Activated CD8-positive, alpha-beta T cell treated with anti-CD3 and anti-CD28 coated beads for 36 hours (primary cell): ENCODE measurements around the gene TNXB. TPM values are rescaled to one million over a fixed set of nuclear protein-coding genes. Genes with fewer than 3 reads are reported as not detected.
A peak's percentile ranks its signal among the peaks of the same experiment; 100 is the strongest.

Experiments
- ATAC-seq: fragments of 200-7000 bp; cut with Tn5 transposase; one replicate; pipeline ENCODE4 v1.10.0; 2021; ENCODE audit warnings: mild to moderate bottlenecking, moderate library complexity
- CTCF ChIA-PET: fragments of 350-600 bp; sonication (Branson Sonifier 250); formaldehyde crosslinking; loops from one replicate; lab custom pipeline; 2021; ENCODE audit warnings: antibody characterized with exemption; lab: Charles Lee
- POLR2A ChIA-PET: fragments of 350-600 bp; sonication (Branson Sonifier 250); formaldehyde crosslinking; loops from one replicate; lab custom pipeline; 2021; ENCODE audit warnings: antibody characterized with exemption; lab: Charles Lee
- DNase-seq: peaks from one replicate; pipeline ENCODE4 v3.0.0-alpha.2; 2020
- H3K27ac Mint-ChIP-seq: one replicate; pipeline ENCODE4 v1.8.0; 2021; ENCODE audit warnings: mild to moderate bottlenecking, mixed read lengths
- H3K27me3 Mint-ChIP-seq: one replicate; pipeline ENCODE4 v1.8.0; 2021; ENCODE audit warnings: mixed read lengths
- H3K36me3 Mint-ChIP-seq: one replicate; pipeline ENCODE4 v1.8.0; 2021; ENCODE audit warnings: low read depth, mixed read lengths
- H3K4me1 Mint-ChIP-seq: one replicate; pipeline ENCODE4 v1.8.0; 2021; ENCODE audit warnings: low read depth, mixed read lengths
- H3K4me3 Mint-ChIP-seq: one replicate; pipeline ENCODE4 v1.8.0; 2021; ENCODE audit warnings: mild to moderate bottlenecking, moderate library complexity, mixed read lengths
- H3K9me3 Mint-ChIP-seq: one replicate; pipeline ENCODE4 v1.8.0; 2021; ENCODE audit warnings: mixed read lengths
- CTCF ChIP-seq: fragments of 200-600 bp; IDR thresholded peaks from one replicate; pipeline ENCODE4 v1.8.0; 2022; ENCODE audit warnings: antibody characterized with exemption, mild to moderate bottlenecking
- intact Hi-C: fragments of 100-400 bp; cut with micrococcal nuclease; formaldehyde crosslinking; loops from one replicate; pipeline ENCODE4 v1.10.0; 2022
- total RNA-seq, 2 experiments: library from RNA; stranded (reverse); gene quantifications; one replicate each; pipeline ENCODE4 v1.2.3, GENCODE V29; 2021

Gene TNXB
- total RNA-seq, 2 experiments from 2014 or later, result 1.8 to 3.7 TPM

GRCh38 chr6:32149932-32150870, 41.1 kb upstream of the TNXB start:
- peak overlapping the region; percentile 56 for H3K4me3 Mint-ChIP-seq
- H3K4me1 Mint-ChIP-seq, result peaks cover 48% of the 10 kb centered on the region
- H3K9me3 Mint-ChIP-seq, result no peaks in the 10 kb centered on the region
- ChIA-PET CTCF (interaction anchor here (0.6 to 1.2 kb wide), 3 partner anchors 8 to 31 kb away, joined by 3 to 4 read pairs (median 3); partner anchors contain the start of gene ATF6B), POLR2A (no interaction called here)
- no peak for TF ChIP-seq CTCF
- DNase-seq (no peak), ATAC-seq (no peak)
- H3K27me3 Mint-ChIP-seq, result peaks cover 23% of the 10 kb centered on the region
- H3K36me3 Mint-ChIP-seq, result peaks cover 3% of the 10 kb centered on the region
- no peak overlapping the region for H3K27ac Mint-ChIP-seq
- intact Hi-C loops, result no loop called here

- peak; percentile 10 for ATAC-seq
- DNase-seq, result peak; percentile 26
- no peak for TF ChIP-seq CTCF
- Mint-ChIP-seq H3K27ac (peak overlapping the region; percentile 63), H3K4me3 (peak overlapping the region; percentile 78), H3K27me3 (peaks cover 23% of the 10 kb centered on the region), H3K36me3 (peaks cover 3% of the 10 kb centered on the region), H3K4me1 (peaks cover 44% of the 10 kb centered on the region), H3K9me3 (no peaks in the 10 kb centered on the region)
- ChIA-PET POLR2A (no interaction called here), CTCF (interaction anchor here (0.6 to 3.7 kb wide), 6 partner anchors 9 to 264 kb away, joined by 3 to 21 read pairs (median 4); partner anchors contain the start of gene ATF6B)
- intact Hi-C loops, result no loop called here
Measured at GRCh38 chr6:32149092-32149755, 40.1 kb upstream of the TNXB start.

- peak; percentile 57 for TF ChIP-seq CTCF
- ATAC-seq, result peak; percentile 89
- H3K9me3 Mint-ChIP-seq, result no peaks in the 10 kb centered on the region
- DNase-seq, result peak; percentile 87
- intact Hi-C loops, result no loop called here
- H3K4me1 Mint-ChIP-seq, result peaks cover 44% of the 10 kb centered on the region
- H3K4me3 Mint-ChIP-seq, result peak overlapping the region; percentile 78
- CTCF ChIA-PET, result interaction anchor here (0.6 to 3.7 kb wide), 9 partner anchors 10 to 746 kb away, joined by 3 to 21 read pairs (median 4); partner anchors contain the start of genes ATF6B and TAP2
- peaks cover 3% of the 10 kb centered on the region for H3K36me3 Mint-ChIP-seq
- POLR2A ChIA-PET, result no interaction called here
- peaks cover 23% of the 10 kb centered on the region for H3K27me3 Mint-ChIP-seq
- H3K27ac Mint-ChIP-seq, result peak overlapping the region; percentile 63
Measured at GRCh38 chr6:32148289-32149091, 39.4 kb upstream of the TNXB start.

- H3K27me3 Mint-ChIP-seq, result peaks cover 23% of the 10 kb centered on the region
Measured at GRCh38 chr6:32147401-32148132, 38.4 kb upstream of the TNXB start.

More at GRCh38 chr6:32147401-32148132, 38.4 kb upstream of the TNXB start:
- ATAC-seq (no peak), DNase-seq (no peak)
- TF ChIP-seq CTCF, result no peak
- Mint-ChIP-seq H3K4me3 (peak overlapping the region; percentile 78), H3K4me1 (peaks cover 35% of the 10 kb centered on the region), H3K27ac (no peak overlapping the region), H3K36me3 (peaks cover 3% of the 10 kb centered on the region), H3K9me3 (no peaks in the 10 kb centered on the region)
- ChIA-PET CTCF (interaction anchor here (0.6 to 3.7 kb wide), 6 partner anchors 18 to 747 kb away, joined by 3 to 21 read pairs (median 4); partner anchors contain the start of genes ATF6B and TAP2), POLR2A (no interaction called here)
- intact Hi-C loops, result no loop called here
